WERI-Rb-1 (cell line): Measurements from ENCODE around the gene TRABD2B.

Source experiments
- DNase-seq: peaks from one replicate; pipeline ENCODE4 v3.0.0-alpha.2; 2020
- H3K27ac ChIP-seq: fragments of 250-450 bp; sonication (Bioruptor Pico); 2 replicates; pipeline ENCODE4 v1.5.1; 2020; ENCODE audit warnings: mild to moderate bottlenecking, moderate library complexity
- H3K27me3 ChIP-seq: fragments of 250-450 bp; sonication (Bioruptor Pico); 2 replicates; pipeline ENCODE4 v1.5.1; 2021; ENCODE audit warnings: mild to moderate bottlenecking, low read depth, moderate library complexity; ENCODE audit not compliant: insufficient read depth, severe bottlenecking
- H3K36me3 ChIP-seq: fragments of 250-450 bp; sonication (Bioruptor Pico); 2 replicates; pipeline ENCODE4 v1.5.1; 2020; ENCODE audit warnings: mild to moderate bottlenecking, moderate library complexity
- H3K4me3 ChIP-seq: 2 replicates; pipeline ENCODE4 v1.5.1; 2011; ENCODE audit warnings: low read depth, mild to moderate bottlenecking, control low read depth, low read length
- H3K9me3 ChIP-seq: fragments of 250-450 bp; sonication (Bioruptor Pico); 2 replicates; pipeline ENCODE4 v1.5.1; 2021; ENCODE audit warnings: mild to moderate bottlenecking, moderate library complexity; ENCODE audit not compliant: severe bottlenecking
- TF ChIP-seq, protein P1 (sequence below): IDR thresholded peaks from 2 replicates; pipeline ENCODE4 v1.5.1; 2011; ENCODE audit warnings: low read depth, mild to moderate bottlenecking, control low read depth, inconsistent platforms, low read length

TRABD2B gene

DNA sequence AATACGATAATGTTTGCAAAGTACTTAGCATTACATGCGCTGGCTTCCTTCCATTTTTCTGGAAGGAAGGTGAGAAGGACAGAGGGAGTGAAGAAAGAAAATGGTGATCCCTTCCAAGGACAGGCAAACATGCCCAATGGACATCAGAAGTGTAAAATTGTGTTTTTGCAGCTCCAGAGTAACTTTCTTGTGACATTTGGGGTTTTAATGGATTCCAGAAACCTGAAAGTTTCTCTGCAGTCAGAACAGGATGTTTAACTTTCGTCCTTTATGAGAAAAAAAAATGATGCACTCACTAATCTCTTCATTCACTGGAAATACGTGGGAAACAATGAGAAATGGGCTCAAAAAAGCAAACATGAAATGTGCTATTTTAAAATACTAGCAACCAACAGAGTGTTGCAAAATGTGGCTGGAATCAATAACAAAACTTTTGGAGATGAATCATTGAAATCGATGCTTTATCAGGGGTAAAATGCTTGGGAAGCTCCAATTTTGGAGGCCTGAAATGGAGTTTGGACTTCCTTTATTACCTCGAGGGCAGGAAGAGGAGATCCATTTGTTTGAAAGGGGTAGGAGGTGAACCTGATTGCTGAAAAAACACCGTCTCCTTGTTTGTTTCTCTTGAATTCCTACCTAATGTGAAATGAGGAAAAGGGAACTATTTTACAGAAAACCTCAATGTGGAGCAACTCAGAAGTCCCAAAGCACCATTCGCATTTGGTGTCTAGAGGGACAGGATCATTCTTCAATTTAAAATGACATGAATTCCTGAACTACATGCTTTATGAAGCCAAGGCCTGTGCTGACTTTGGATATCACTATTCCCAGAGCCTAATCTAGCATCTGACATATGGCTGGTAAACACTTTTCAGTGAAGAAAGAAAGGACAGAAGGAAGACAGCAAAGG, 129.5 kb downstream of the TRABD2B start:
- TF ChIP-seq, protein P1, sequence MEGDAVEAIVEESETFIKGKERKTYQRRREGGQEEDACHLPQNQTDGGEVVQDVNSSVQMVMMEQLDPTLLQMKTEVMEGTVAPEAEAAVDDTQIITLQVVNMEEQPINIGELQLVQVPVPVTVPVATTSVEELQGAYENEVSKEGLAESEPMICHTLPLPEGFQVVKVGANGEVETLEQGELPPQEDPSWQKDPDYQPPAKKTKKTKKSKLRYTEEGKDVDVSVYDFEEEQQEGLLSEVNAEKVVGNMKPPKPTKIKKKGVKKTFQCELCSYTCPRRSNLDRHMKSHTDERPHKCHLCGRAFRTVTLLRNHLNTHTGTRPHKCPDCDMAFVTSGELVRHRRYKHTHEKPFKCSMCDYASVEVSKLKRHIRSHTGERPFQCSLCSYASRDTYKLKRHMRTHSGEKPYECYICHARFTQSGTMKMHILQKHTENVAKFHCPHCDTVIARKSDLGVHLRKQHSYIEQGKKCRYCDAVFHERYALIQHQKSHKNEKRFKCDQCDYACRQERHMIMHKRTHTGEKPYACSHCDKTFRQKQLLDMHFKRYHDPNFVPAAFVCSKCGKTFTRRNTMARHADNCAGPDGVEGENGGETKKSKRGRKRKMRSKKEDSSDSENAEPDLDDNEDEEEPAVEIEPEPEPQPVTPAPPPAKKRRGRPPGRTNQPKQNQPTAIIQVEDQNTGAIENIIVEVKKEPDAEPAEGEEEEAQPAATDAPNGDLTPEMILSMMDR, result no peak
- Histone ChIP-seq H3K9me3 (no peaks in the 10 kb centered on the region), H3K4me3 (no peak overlapping the region), H3K36me3 (no peaks in the 10 kb centered on the region), H3K27ac (peak overlapping the region; percentile 53), H3K27me3 (no peaks in the 10 kb centered on the region)
- no peak for DNase-seq

DNA sequence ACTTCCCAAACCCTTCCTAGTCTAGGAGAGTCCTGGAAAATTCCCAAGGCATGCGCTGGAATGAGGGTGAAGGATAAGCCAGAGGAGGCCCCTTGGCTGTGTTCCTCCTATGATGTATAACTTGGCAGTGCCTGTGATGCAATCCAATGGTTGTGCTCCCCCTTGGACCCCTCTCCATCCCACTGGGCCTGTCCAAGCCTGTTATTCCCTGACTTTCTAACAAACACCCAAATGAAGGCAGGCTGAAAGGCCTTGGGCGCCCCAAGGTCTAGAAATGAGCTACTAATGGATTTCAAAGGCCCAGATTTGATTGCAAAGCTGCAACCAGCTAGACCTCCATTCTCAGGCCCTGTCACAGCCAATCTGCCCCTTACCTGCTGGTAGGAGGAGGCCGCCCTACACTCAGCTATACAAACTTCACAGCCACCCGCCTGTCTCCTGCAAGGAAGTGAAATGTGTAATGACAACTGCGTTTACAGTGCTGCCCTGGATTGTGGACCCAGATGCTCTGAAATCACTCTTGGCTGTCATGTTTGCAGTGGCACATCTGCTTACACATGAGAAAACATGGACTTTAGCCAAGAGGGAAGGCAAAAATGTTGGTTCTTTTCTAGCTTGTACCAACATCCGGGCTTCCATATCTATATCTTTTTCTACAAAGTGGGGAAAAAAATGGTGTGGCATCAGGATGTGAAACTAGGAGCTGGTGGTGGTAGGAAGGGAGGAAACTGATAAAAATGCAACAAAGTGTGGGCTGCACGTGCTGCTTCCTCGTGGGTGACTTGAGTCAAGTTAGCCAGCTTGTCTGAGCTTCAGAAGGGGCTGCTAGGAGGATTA, 130.4 kb downstream of the TRABD2B start:
- no peaks in the 10 kb centered on the region for H3K9me3 ChIP-seq
- no peaks in the 10 kb centered on the region for H3K36me3 ChIP-seq
- no peak overlapping the region for H3K4me3 ChIP-seq
- peak; percentile 30 for DNase-seq
- TF ChIP-seq, protein P1, result no peak
- H3K27me3 ChIP-seq, result no peaks in the 10 kb centered on the region
- peak overlapping the region; percentile 53 for H3K27ac ChIP-seq

DNA sequence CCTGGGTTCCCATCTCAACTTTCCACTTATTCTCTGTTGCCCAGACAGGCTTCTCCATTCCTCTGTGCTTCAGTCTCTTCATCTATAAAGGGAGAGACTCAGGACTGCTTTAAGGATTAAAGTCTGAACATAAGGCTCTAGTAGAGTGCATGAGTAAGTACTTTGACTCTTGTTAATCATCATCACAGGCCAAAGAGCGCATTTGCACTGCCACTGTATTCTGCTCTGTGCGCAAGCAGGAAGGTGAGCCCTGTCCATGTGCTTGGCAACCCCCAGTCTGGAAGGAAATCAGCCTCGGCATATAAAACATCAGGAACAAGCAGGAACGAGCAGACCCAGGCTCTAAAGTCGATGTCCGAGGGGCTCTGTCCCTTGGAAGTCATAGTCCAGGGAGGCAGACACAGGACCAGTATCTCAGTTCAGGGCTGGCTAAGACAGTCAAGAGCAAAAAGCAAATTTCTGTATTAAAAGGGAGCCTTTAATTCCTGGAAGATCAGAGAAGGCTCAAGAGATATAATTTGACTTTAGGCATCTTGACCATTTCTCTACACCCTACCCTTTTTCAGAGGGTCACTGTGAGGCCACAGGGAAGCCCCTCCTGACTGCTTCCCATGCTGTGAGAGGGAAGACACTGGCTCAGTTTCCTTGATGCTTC, 131.2 kb downstream of the TRABD2B start:
- no peaks in the 10 kb centered on the region for H3K9me3 ChIP-seq
- H3K36me3 ChIP-seq, result no peaks in the 10 kb centered on the region
- peak; percentile 78 for DNase-seq
- peak overlapping the region; percentile 77 for H3K27ac ChIP-seq
- TF ChIP-seq, protein P1, result no peak
- H3K27me3 ChIP-seq, result no peaks in the 10 kb centered on the region
- no peak overlapping the region for H3K4me3 ChIP-seq

DNA sequence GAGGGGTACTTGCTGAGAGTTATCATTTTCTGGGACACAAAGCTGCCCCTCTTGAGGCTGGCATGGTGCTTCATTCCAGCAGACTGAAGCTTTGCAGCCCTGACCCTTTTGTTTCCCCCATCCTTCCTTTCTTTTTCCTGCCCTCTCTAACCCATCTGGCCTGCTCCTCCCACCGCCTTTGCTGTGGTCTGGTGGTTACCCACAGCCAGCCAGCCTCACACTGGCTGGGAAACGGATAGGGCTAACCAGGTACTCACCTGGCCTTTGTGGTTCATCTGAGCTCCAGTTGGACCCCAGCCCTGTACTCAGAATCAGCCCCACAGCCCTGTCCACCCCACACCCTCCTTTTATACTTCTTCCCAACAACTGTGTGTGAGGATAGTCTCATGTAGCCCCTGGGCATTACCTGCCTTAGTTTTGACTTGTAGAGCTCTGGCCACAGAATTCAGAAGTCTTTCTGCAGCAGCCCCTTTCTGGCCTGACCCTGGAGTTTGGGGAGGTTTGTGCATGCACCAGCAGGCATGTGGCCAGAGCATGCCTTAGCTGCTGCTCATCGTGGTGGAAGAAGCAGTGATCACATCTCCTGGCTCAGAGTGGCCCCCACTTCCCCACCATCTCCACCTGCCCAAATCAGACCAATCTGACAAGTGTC, 138.0 kb downstream of the TRABD2B start:
- no peak for DNase-seq
- TF ChIP-seq, protein P1, result no peak
- no peaks in the 10 kb centered on the region for H3K9me3 ChIP-seq
- H3K27me3 ChIP-seq, result no peaks in the 10 kb centered on the region
- H3K36me3 ChIP-seq, result no peaks in the 10 kb centered on the region
- no peak overlapping the region for H3K27ac ChIP-seq
- no peak overlapping the region for H3K4me3 ChIP-seq

DNA sequence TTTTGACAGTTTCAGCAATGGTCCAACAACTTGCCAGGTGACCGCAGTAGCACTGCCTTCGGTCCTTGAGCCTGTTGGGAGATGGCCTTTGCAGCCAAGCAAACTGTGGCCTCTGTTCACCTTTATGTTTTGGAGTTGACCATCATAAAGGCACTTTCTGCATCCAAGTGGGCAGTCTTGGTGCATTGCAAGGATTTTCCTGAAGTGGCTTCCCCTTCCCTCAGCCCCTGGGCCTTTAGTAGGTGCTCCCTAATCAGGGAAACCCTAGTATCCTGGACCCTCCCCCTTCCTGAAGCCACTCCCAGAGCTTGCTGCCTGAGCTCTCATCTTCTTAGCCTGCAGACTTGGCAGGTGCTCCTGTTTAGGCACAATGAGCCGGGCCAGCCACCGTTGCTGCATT, 140.2 kb downstream of the TRABD2B start:
- H3K9me3 ChIP-seq, result no peaks in the 10 kb centered on the region
- H3K4me3 ChIP-seq, result no peak overlapping the region
- no peak overlapping the region for H3K27ac ChIP-seq
- H3K27me3 ChIP-seq, result no peaks in the 10 kb centered on the region
- no peak for DNase-seq
- no peaks in the 10 kb centered on the region for H3K36me3 ChIP-seq
- TF ChIP-seq, protein P1, result no peak
